ENCODE results near the gene PEAK1. TPM values are rescaled to one million over a fixed set of nuclear protein-coding genes. Genes with fewer than 3 reads are reported as not detected.
A peak's percentile ranks its signal among the peaks of the same experiment; 100 is the strongest.

PEAK1 gene
- total and polyA plus RNA-seq, 9 of the 15 experiments (the other 6 are each of a cell fraction or from before 2014, with no cell fraction given), result 0.99 to 22.4 (median 10.8) TPM

DNA sequence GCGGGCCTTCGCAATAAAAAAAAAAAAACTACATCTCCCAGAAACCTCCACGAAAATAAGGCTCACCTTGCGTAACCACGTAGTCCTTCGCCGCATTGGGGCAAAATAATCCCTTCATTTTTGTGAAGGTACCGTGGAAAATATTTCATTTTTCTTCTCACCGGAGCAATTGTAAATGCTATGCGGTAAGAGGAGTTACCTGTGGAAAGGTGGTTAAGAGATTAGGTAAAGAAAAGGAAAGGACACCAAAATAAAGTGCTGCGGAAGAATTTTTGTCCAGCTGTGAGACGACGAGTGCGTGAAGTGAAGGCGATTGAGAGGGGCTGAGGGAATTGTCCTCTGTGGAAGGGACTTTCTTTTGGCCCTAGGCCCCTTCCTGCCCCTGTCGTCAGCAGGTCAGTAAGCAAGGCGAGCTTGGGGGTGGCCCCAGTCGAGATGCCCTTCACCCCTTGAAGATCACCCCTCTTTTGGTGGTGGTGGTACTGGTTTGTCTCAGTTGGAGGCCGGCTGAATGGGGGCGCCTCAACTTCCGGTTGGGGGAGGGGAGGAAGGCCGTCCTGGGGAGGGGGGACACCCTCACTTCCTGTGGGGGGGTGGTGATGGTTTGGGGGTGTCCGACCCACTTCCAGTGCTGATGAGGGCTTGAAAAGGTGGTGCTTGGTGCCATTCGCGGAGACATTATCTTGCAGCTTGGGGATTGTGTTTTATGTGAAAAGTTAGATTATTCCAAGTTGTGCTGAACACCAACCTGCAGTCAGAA lies 886 bp upstream of the PEAK1 start, which contains the start of gene HMG20A (continued):
- TF ChIP-seq, protein P1, sequence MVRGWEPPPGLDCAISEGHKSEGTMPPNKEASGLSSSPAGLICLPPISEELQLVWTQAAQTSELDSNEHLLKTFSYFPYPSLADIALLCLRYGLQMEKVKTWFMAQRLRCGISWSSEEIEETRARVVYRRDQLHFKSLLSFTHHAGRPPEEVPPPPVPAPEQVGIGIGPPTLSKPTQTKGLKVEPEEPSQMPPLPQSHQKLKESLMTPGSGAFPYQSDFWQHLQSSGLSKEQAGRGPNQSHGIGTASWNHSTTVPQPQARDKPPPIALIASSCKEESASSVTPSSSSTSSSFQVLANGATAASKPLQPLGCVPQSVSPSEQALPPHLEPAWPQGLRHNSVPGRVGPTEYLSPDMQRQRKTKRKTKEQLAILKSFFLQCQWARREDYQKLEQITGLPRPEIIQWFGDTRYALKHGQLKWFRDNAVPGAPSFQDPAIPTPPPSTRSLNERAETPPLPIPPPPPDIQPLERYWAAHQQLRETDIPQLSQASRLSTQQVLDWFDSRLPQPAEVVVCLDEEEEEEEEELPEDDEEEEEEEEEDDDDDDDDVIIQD (CRISPR knock-in tag; IDR thresholded peaks at IDR 0.05), result no peak
- TF ChIP-seq FOXK2 (conservative IDR thresholded peaks at IDR 0.05 in 1 of 2, IDR thresholded peaks at IDR 0.05 in 1 of 2; ENCODE audit: low read depth in 2 of 2), result peak; percentile 69 to 80; a peak in 3 of 4 replicates
- TF ChIP-seq, protein P2, sequence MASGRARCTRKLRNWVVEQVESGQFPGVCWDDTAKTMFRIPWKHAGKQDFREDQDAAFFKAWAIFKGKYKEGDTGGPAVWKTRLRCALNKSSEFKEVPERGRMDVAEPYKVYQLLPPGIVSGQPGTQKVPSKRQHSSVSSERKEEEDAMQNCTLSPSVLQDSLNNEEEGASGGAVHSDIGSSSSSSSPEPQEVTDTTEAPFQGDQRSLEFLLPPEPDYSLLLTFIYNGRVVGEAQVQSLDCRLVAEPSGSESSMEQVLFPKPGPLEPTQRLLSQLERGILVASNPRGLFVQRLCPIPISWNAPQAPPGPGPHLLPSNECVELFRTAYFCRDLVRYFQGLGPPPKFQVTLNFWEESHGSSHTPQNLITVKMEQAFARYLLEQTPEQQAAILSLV (tag; IDR thresholded peaks at IDR 0.05), result peak; percentile 95
- TF ChIP-seq, protein P3, sequence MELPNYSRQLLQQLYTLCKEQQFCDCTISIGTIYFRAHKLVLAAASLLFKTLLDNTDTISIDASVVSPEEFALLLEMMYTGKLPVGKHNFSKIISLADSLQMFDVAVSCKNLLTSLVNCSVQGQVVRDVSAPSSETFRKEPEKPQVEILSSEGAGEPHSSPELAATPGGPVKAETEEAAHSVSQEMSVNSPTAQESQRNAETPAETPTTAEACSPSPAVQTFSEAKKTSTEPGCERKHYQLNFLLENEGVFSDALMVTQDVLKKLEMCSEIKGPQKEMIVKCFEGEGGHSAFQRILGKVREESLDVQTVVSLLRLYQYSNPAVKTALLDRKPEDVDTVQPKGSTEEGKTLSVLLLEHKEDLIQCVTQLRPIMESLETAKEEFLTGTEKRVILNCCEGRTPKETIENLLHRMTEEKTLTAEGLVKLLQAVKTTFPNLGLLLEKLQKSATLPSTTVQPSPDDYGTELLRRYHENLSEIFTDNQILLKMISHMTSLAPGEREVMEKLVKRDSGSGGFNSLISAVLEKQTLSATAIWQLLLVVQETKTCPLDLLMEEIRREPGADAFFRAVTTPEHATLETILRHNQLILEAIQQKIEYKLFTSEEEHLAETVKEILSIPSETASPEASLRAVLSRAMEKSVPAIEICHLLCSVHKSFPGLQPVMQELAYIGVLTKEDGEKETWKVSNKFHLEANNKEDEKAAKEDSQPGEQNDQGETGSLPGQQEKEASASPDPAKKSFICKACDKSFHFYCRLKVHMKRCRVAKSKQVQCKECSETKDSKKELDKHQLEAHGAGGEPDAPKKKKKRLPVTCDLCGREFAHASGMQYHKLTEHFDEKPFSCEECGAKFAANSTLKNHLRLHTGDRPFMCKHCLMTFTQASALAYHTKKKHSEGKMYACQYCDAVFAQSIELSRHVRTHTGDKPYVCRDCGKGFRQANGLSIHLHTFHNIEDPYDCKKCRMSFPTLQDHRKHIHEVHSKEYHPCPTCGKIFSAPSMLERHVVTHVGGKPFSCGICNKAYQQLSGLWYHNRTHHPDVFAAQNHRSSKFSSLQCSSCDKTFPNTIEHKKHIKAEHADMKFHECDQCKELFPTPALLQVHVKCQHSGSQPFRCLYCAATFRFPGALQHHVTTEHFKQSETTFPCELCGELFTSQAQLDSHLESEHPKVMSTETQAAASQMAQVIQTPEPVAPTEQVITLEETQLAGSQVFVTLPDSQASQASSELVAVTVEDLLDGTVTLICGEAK (IDR thresholded peaks at IDR 0.05), result peak; percentile 92
- TF ChIP-seq, protein P3 (CRISPR knock-in tag; IDR thresholded peaks at IDR 0.05), result no peak
- TF ChIP-seq NFYB (IDR thresholded peaks at IDR 0.05; ENCODE audit: extremely low read depth, insufficient read length), result no peak
- TF ChIP-seq MTA2 (IDR thresholded peaks at IDR 0.05; ENCODE audit: low read depth), result peak; percentile 55; the same call in 1 of the 2 replicates
- TF ChIP-seq ASH1L (IDR thresholded peaks at IDR 0.05; ENCODE audit: borderline replicate concordance, low read depth, partially characterized antibody), result peak; percentile 77
- TF ChIP-seq ELF1 (tag; IDR thresholded peaks at IDR 0.05), result peak; percentile 74
- TF ChIP-seq ZSCAN29 (IDR thresholded peaks at IDR 0.05), result peak; percentile 32; the same call in 1 of the 2 replicates
- TF ChIP-seq CBX2 (IDR thresholded peaks at IDR 0.05; ENCODE audit: insufficient read depth, low read length, poor library complexity, severe bottlenecking), result no peak
- TF ChIP-seq SRSF1 (IDR thresholded peaks at IDR 0.05; ENCODE audit: low read depth, low read length), result no peak
- no peak for TF ChIP-seq MTF1 (CRISPR knock-in tag; IDR thresholded peaks at IDR 0.05; ENCODE audit: borderline replicate concordance)
- no peak for TF ChIP-seq TEAD2 (tag; IDR thresholded peaks at IDR 0.05)
- TF ChIP-seq PYGO2 (tag; IDR thresholded peaks at IDR 0.05), result peak; percentile 82
- TF ChIP-seq CHD1 (IDR thresholded peaks at IDR 0.05; ENCODE audit: low read length), result peak; percentile 58

Data from K562 (cell line).